HFF-Myc (cell line): Measurements from ENCODE around the gene EEF1A2.

Experiments used
- DNase-seq: peaks from one replicate; pipeline ENCODE4 v3.0.0-alpha.2; 2011; ENCODE audit warnings: low read depth; ENCODE audit errors: extremely low read depth
- H3K4me3 ChIP-seq: replicated peaks from 2 replicates; pipeline ENCODE4 v1.5.1; 2011; ENCODE audit warnings: low read depth, mild to moderate bottlenecking, control low read depth, low read length
- CTCF ChIP-seq: IDR thresholded peaks from 2 replicates; pipeline ENCODE4 v1.5.1; 2012; ENCODE audit warnings: mild to moderate bottlenecking, low read depth, low read length, control low read depth; ENCODE audit errors: missing control alignments

Gene EEF1A2

GRCh38 chr20:63498960-63499337 is at the start of gene EEF1A2:
EEF1A2 (minus strand) TSS chr20:63499083; CDS start chr20:63497763, 1,320 bp downstream.
- H3K4me3 ChIP-seq = no peak within 1 kb of the TSS
- TF ChIP-seq CTCF = no peak
- DNase-seq = no peak

DNA sequence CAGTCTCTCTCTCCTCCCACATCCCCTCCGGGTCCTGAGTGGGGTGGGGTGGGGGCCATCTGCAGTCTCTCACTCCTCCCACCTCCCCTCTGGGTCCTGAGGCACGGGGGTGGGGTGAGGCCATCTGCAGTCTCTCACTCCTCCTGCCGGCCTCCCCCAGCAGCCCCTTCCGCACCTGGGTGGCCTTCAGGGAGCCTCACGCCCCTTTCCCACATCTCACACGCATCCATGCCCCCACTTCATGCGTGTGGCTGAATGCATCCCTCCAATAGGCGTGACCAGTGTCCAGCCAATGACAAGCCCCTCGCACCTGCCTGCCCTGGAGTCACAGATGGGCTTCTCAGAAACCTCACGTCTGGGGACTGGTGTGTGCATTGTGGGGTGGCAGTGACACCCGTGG is 49.7 kb upstream of the EEF1A2 start:
- no peak for TF ChIP-seq CTCF
- no peak for DNase-seq
- H3K4me3 ChIP-seq = no peak overlapping the region

- no peak for DNase-seq
- H3K4me3 ChIP-seq = no peak within 1 kb of the TSS
- TF ChIP-seq CTCF = no peak
Observed at GRCh38 chr20:63547725-63548480, 49.0 kb upstream of the EEF1A2 start, which contains the start of gene SRMS. SRMS (minus strand) TSS chr20:63547749; CDS start chr20:63547463, 286 bp downstream.

DNA sequence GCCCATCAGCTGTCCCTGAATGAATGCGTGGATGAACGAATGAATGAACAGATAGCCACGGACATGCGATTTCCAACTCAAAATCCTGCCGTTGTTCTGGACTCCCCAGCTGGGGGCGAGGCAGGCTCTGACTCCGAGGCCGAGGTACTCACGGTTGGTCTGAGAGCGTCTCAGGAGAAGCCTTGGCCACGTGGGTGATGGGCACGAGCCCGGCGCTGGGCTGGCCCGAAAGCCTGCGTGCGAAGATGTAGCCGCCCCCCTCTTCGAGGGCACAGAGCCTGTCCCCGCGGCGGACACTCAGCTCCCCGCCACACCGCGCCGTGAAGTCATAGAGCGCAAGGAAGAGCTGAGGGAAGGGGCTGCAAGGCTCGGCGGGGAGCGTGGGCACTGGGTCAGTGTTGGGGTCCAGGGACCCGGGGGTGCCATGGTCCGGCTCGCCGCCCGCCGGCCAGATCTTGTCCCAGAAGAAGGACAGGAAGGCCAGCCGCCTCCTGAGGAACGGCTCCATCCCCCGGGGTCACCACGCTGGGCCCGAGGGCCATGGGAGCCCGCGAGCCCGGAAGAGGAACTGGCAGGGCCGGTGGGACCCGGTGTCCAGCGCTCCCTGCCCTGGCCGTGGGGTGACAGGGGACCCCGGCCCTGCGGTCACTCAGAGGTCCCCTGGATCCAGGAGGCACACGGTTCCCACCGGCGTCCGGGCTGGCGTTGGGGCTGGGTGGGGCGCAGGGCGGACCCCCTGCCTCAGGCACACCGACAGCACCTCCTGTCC is 48.3 kb upstream of the EEF1A2 start:
- TF ChIP-seq CTCF = no peak
- DNase-seq = no peak
- no peak overlapping the region for H3K4me3 ChIP-seq

DNA sequence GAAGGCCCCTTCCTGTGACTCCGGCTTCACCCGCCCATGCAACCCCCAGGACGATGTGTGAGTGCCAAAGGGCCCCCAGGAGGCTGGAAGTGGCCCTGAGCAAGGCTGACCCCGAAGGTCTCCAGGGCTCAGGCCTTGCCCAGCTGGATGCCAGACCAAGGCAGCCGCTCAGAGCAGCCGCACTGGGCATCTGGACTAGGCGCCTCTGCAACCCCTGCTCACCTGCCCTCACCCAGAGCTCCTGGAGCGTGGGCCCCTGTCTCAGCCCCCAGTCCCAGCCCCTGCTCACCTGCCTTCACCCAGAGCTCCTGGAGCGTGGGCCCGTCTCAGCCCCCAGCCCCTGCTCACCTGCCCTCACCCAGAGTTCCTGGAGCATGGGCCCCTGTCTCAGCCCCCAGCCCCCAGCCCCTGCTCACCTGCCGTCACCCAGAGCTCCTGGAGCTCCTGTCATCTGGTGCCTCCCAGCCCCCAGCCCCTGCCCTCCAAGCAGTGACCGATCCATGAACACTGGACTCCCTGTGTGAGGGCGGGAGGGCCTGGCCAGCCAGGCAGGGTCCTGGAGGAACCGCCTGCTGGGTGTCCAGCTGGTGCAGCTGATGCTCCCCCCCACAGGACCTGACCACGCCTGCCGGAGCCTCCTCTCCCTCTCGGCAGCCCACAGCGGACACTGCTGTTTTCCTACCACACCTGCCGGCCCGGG is 47.5 kb upstream of the EEF1A2 start:
- DNase-seq = no peak
- no peak overlapping the region for H3K4me3 ChIP-seq
- no peak for TF ChIP-seq CTCF

GRCh38 chr20:63545814-63546213 is 46.9 kb upstream of the EEF1A2 start:
- no peak for DNase-seq
- no peak overlapping the region for H3K4me3 ChIP-seq
- no peak for TF ChIP-seq CTCF
